HS-5 (cell line): ENCODE measurements around the gene NNAT.
"Not testable (repeated sequence)": the region's sequence is repeated elsewhere in the genome, so short reads cannot be mapped to it uniquely, and the experiment has no call there.

Source experiments
- DNase-seq: peaks from one replicate; pipeline ENCODE4 v3.0.0-alpha.2; 2012; ENCODE audit warnings: low read depth

Gene NNAT

GRCh38 chr20:37541326-37541725 is 20.3 kb downstream of the NNAT start:
- DNase-seq: no peak

- no peak for DNase-seq
These were observed 21.2 kb downstream of the NNAT start for GRCh38 chr20:37542281-37542680.

GRCh38 chr20:37543828-37544227 is 22.8 kb downstream of the NNAT start:
- no peak for DNase-seq

- DNase-seq: no peak
These were observed 23.3 kb downstream of the NNAT start for GRCh38 chr20:37544386-37544785.

- no peak for DNase-seq
These were observed 24.5 kb downstream of the NNAT start for GRCh38 chr20:37545516-37545915.

- no peak for DNase-seq
These were observed 26.9 kb downstream of the NNAT start for GRCh38 chr20:37547912-37548311.

- not testable (repeated sequence) for DNase-seq
These were observed 29.3 kb downstream of the NNAT start for GRCh38 chr20:37550101-37550920.

GRCh38 chr20:37551660-37552059 is 30.6 kb downstream of the NNAT start:
- not testable (repeated sequence) for DNase-seq

- DNase-seq: peak; percentile 36
These were observed 31.4 kb downstream of the NNAT start for GRCh38 chr20:37552415-37552814.

GRCh38 chr20:37554721-37555298 is 33.8 kb downstream of the NNAT start:
- not testable (repeated sequence) for DNase-seq

GRCh38 chr20:37556538-37556937 is 35.5 kb downstream of the NNAT start:
- DNase-seq: no peak

- no peak for DNase-seq
These were observed 37.3 kb downstream of the NNAT start for GRCh38 chr20:37558306-37558705.

- DNase-seq: no peak
These were observed 37.7 kb downstream of the NNAT start for GRCh38 chr20:37558779-37559178.

- no peak for DNase-seq
These were observed 38.4 kb downstream of the NNAT start for GRCh38 chr20:37559312-37560027.

GRCh38 chr20:37560629-37561028 is 39.6 kb downstream of the NNAT start:
- no peak for DNase-seq

- no peak for DNase-seq
These were observed 41.8 kb downstream of the NNAT start for GRCh38 chr20:37562695-37563480.

- DNase-seq: no peak
These were observed 43.0 kb downstream of the NNAT start for GRCh38 chr20:37564016-37564387.

- no peak for DNase-seq
These were observed 43.5 kb downstream of the NNAT start for GRCh38 chr20:37564388-37565133.

GRCh38 chr20:37565134-37565811 is 44.2 kb downstream of the NNAT start:
- DNase-seq: no peak

- no peak for DNase-seq
These were observed 45.7 kb downstream of the NNAT start for GRCh38 chr20:37566590-37567330.
